Heart right ventricle (tissue), 16 donors: ENCODE data around the gene RASAL2. TPM values are rescaled to one million over a fixed set of nuclear protein-coding genes. Genes with fewer than 3 reads are reported as not detected.

Experiments
- ATAC-seq, 8 donors: fragments of 200-7000 bp; cut with Tn5 transposase; one replicate each; pipeline ENCODE4 v1.9.1; 2020; ENCODE audit warnings: mild to moderate bottlenecking in 8 of 8, moderate library complexity in 8 of 8, moderate number of reproducible peaks in 1 of 8
- DNase-seq, 2 donors: peaks; one replicate each; pipeline ENCODE4 v3.0.0-alpha.2; 2020
- H3K27ac ChIP-seq, 10 donors: fragments of 200-600 bp; sonication (generic) in 2 of 10; one replicate each; pipeline versions ENCODE4 v1.5.0 to v1.8.0; 2020 to 2022; ENCODE audit warnings: mild to moderate bottlenecking in 3 of 10
- H3K27me3 ChIP-seq, 7 donors: fragments of 200-600 bp; one replicate each; pipeline ENCODE4 v1.8.0; 2021 to 2022; ENCODE audit warnings: mild to moderate bottlenecking in 2 of 7
- H3K36me3 ChIP-seq, 9 donors: fragments of 200-600 bp; sonication (generic) in 1 of 9; one replicate each; pipeline versions ENCODE4 v1.5.0 to v1.8.0; 2020 to 2022; ENCODE audit warnings: mild to moderate bottlenecking in 2 of 9
- H3K4me1 ChIP-seq, 9 donors: fragments of 200-600 bp; sonication (generic) in 1 of 9; one replicate each; pipeline versions ENCODE4 v1.5.0 to v1.8.0; 2020 to 2022; ENCODE audit warnings: mild to moderate bottlenecking in 4 of 9
- H3K4me3 ChIP-seq, 10 donors: fragments of 200-600 bp; sonication (generic) in 2 of 10; one replicate each; pipeline versions ENCODE4 v1.5.0 to v1.8.0; 2020 to 2022; ENCODE audit warnings: mild to moderate bottlenecking in 7 of 10, moderate library complexity in 2 of 10
- H3K9me3 ChIP-seq, 11 donors: fragments of 200-600 bp in 10 of 11; sonication (generic) in 2 of 11; one replicate each; pipeline versions ENCODE4 v1.5.0 to v1.8.0; 2013 to 2022; ENCODE audit warnings: mild to moderate bottlenecking in 2 of 11, control low read depth in 1 of 11, moderate library complexity in 1 of 11
- WGBS, 2 donors: extraction: QIAGEN DNeasy Blood & Tissue Kit; methylation state at CpG; one replicate each; pipeline ENCODE4 v1.1.7; 2013; ENCODE audit warnings: inconsistent platforms in 1 of 2; 5-methylcytosine and 5-hydroxymethylcytosine counted together
- intact Hi-C, 10 donors: fragments of 100-400 bp; cut with DNase I; formaldehyde crosslinking; loops; one replicate each; pipeline versions ENCODE4 v1.11.1 to v1.14.2; 2022
- polyA plus RNA-seq, 2 donors: library from polyadenylated mRNA; stranded (reverse); fragments of 200-250 nt; gene quantifications; one replicate each; pipeline ENCODE4 v1.2.3, GENCODE V29; 2013
- total RNA-seq, 10 donors: library from RNA; stranded (reverse); fragmentation: NEBNext Ultra II Directional in 3 of 10; extraction: Animal tissue kit (Norgen Biotek cat#: 25700) in 3 of 10; gene quantifications; one replicate each; pipeline versions ENCODE4 v1.2.1 to v1.2.4, GENCODE V29; 2021 to 2023
- TF ChIP-seq, protein P1 (sequence below), 9 donors: fragments of 200-600 bp; sonication (generic) in 2 of 9; IDR thresholded peaks; one replicate each; pipeline versions ENCODE4 v1.5.0 to v1.8.0; 2021 to 2022; ENCODE audit warnings: antibody characterized with exemption in 9 of 9, mild to moderate bottlenecking in 5 of 9, moderate library complexity in 1 of 9
- donor health status: Arrhythmogenic right ventricular cardiomyopathy.
- donor health status: ischemic (EF 13 %, LVEDD 7.1; RV severe dilation, severe dysfunction).
- donor health status: healthy with polysubstance abuse.
- donor health status: DM: no; HTN: yes; CAD: no.
- donor health status: DM: no; HTN: no; CAD: no.
- donor health status: ischemic (EF 25% LVEDD 6.9; RV normal size, moderate dysfunction).
- donor health status: ischemic (EF 25% LVEDD 5.7; RV mildly dilated, moderate dysfunction).
- donor health status: healthy.
- donor health status: DM: yes; HTN: yes; CAD: no.
- donor health status: Ischemic cardiomyopathy.
- donor health status: ischemic (EF 35%, LVEDD 5.7; RV mildly dilated, moderate dysfunction).
- donor health status: nonischemic (EF 11% LVEDD 7.7; RV severe dilation, severe dysfunction).
- donor health status: DM: yes; HTN: yes; CAD: no.
- donor health status: PGD.
- donor health status: ischemic (EF 29% LVEDD 5.4; RV normal size, mild dysfunction).
- donor health status: nonischemic (EF 23%, LVEDD 6.1; RV moderate dilation, normal function).

Gene RASAL2
- total and polyA plus RNA-seq, 12 donors: 3.5 to 59.8 (median 36.2) TPM

DNA sequence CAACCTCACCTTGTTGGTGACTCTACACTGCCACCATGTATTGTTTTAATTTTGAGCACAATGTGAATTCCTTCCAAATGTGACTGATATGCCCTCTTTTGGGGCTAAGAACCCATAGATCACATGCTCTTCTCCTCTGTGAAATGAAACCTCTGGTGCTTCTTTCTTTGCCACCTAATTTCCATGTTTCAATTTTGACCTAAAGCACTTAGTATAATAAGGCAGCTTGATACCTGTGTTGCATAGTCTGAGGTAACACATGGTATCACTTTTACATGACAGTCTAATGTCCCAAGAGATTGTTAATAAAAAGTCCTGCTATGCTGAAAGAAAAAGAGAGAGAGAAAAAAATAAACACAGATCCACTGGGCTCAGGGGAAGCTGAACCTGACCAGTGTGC, 378.6 kb downstream of the RASAL2 start:
- Histone ChIP-seq H3K4me1 (peaks cover 0 to 6% (median 0%) of the 10 kb centered on the region in 9 donors), H3K9me3 (no peaks in the 10 kb centered on the region), H3K4me3 (no peak overlapping the region), H3K36me3 (peaks cover 0 to 99% (median 21%) of the 10 kb centered on the region in 9 donors), H3K27ac (no peak overlapping the region), H3K27me3 (no peaks in the 10 kb centered on the region)
- TF ChIP-seq, protein P1, sequence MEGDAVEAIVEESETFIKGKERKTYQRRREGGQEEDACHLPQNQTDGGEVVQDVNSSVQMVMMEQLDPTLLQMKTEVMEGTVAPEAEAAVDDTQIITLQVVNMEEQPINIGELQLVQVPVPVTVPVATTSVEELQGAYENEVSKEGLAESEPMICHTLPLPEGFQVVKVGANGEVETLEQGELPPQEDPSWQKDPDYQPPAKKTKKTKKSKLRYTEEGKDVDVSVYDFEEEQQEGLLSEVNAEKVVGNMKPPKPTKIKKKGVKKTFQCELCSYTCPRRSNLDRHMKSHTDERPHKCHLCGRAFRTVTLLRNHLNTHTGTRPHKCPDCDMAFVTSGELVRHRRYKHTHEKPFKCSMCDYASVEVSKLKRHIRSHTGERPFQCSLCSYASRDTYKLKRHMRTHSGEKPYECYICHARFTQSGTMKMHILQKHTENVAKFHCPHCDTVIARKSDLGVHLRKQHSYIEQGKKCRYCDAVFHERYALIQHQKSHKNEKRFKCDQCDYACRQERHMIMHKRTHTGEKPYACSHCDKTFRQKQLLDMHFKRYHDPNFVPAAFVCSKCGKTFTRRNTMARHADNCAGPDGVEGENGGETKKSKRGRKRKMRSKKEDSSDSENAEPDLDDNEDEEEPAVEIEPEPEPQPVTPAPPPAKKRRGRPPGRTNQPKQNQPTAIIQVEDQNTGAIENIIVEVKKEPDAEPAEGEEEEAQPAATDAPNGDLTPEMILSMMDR (IDR thresholded peaks at IDR 0.05): no peak
- ATAC-seq (no peak), DNase-seq (no peak)
- intact Hi-C loops: no loop called here

GRCh38 chr1:178477373-178477772, 383.5 kb downstream of the RASAL2 start:
- whole genome bisulfite sequencing, 2 donors: 74 to 79% methylated on average over 4 of the region's 4 CpGs
- TF ChIP-seq, protein P1 (IDR thresholded peaks at IDR 0.05): no peak
- Histone ChIP-seq H3K27ac (no peak overlapping the region), H3K4me1 (no peaks in the 10 kb centered on the region), H3K9me3 (no peaks in the 10 kb centered on the region), H3K36me3 (peaks cover 0 to 77% (median 7%) of the 10 kb centered on the region in 9 donors), H3K27me3 (no peaks in the 10 kb centered on the region), H3K4me3 (no peak overlapping the region)
- DNase-seq (no peak), ATAC-seq (no peak)
- intact Hi-C loops: no loop called here

GRCh38 chr1:178477841-178478240, 383.9 kb downstream of the RASAL2 start:
- Histone ChIP-seq H3K4me1 (no peaks in the 10 kb centered on the region), H3K27me3 (no peaks in the 10 kb centered on the region), H3K4me3 (no peak overlapping the region), H3K27ac (no peak overlapping the region), H3K9me3 (no peaks in the 10 kb centered on the region), H3K36me3 (peaks cover 0 to 76% (median 7%) of the 10 kb centered on the region in 9 donors)
- intact Hi-C loops: loop anchor here in 1 of 10 donors (2.0 kb wide), 1 partner anchor 23 kb away; no protein-coding TSS in a partner anchor
- DNase-seq (no peak), ATAC-seq (no peak)
- 55 to 62% methylated on average over 1 of the region's 1 CpG for WGBS, 2 donors
- TF ChIP-seq, protein P1 (IDR thresholded peaks at IDR 0.05): no peak

GRCh38 chr1:178483251-178483957, 389.5 kb downstream of the RASAL2 start:
- intact Hi-C loops: no loop called here
- TF ChIP-seq, protein P1 (IDR thresholded peaks at IDR 0.05): no peak
- peaks cover 0 to 25% (median 0%) of the 10 kb centered on the region in 9 donors for H3K36me3 ChIP-seq
- H3K4me3 ChIP-seq: no peak overlapping the region
- WGBS, 2 donors: 93 to 96% methylated on average over 5 of the region's 5 CpGs
- DNase-seq: no peak
- ATAC-seq: no peak
- H3K9me3 ChIP-seq: no peaks in the 10 kb centered on the region
- H3K4me1 ChIP-seq: peaks cover 2 to 26% (median 17%) of the 10 kb centered on the region in 9 donors
- no peaks in the 10 kb centered on the region for H3K27me3 ChIP-seq
- no peak overlapping the region for H3K27ac ChIP-seq
